Gastroesophageal sphincter (tissue), 4 donors: ENCODE results near the gene LILRB4. TPM values are rescaled to one million over a fixed set of nuclear protein-coding genes. Genes with fewer than 3 reads are reported as not detected.

Experiments
- ATAC-seq: fragments of 150-250 bp; one replicate; pipeline ENCODE4 v1.9.1; 2016; ENCODE audit warnings: mild to moderate bottlenecking, moderate library complexity
- H3K27ac ChIP-seq, 4 donors: fragments of 200-600 bp; sonication (generic) in 3 of 4; 1 replicate in 3 of 4; 2 replicates in 1 of 4; pipeline ENCODE4 v1.5.1; 2016 to 2019
- H3K27me3 ChIP-seq: fragments of 200-600 bp; sonication (generic); one replicate; pipeline ENCODE4 v1.5.1; 2019
- H3K36me3 ChIP-seq, 2 donors: fragments of 200-600 bp; sonication (generic); one replicate each; pipeline ENCODE4 v1.5.1; 2019; ENCODE audit warnings: control low read depth in 1 of 2
- H3K4me1 ChIP-seq, 3 donors: fragments of 200-600 bp; sonication (generic); 1 replicate in 2 of 3; 2 replicates in 1 of 3; pipeline ENCODE4 v1.5.1; 2016 to 2019; ENCODE audit warnings: control low read depth in 2 of 3
- H3K4me3 ChIP-seq, 2 donors: fragments of 200-600 bp; sonication (generic); one replicate each; pipeline ENCODE4 v1.5.1; 2019; ENCODE audit warnings: mild to moderate bottlenecking in 1 of 2, moderate library complexity in 1 of 2
- H3K9me3 ChIP-seq, 3 donors: fragments of 200-600 bp; sonication (generic); one replicate each; pipeline ENCODE4 v1.5.1; 2017 to 2019; ENCODE audit warnings: control low read depth in 2 of 3
- CTCF ChIP-seq, 4 experiments: fragments of 200-600 bp in 2 of 4; fragments of 450-650 bp in 2 of 4; sonication (generic) in 1 of 4; IDR thresholded peaks; one replicate each; pipeline ENCODE4 v1.5.1; 2017 to 2019; ENCODE audit warnings: antibody characterized with exemption in 4 of 4, mild to moderate bottlenecking in 2 of 4, moderate library complexity in 2 of 4
- EP300 ChIP-seq: sonication (generic); formaldehyde crosslinking; IDR thresholded peaks from one replicate; pipeline ENCODE4 v1.6.1; 2017; ENCODE audit warnings: antibody characterized with exemption, mild to moderate bottlenecking
- POLR2A ChIP-seq, 2 donors: fragments of 450-650 bp; IDR thresholded peaks; one replicate each; pipeline ENCODE4 v1.6.1; 2017; ENCODE audit warnings: antibody characterized with exemption in 2 of 2, mild to moderate bottlenecking in 2 of 2, moderate library complexity in 1 of 2
- POLR2AphosphoS5 ChIP-seq: sonication (generic); formaldehyde crosslinking; IDR thresholded peaks from one replicate; pipeline ENCODE4 v1.6.1; 2017; ENCODE audit warnings: antibody characterized with exemption
- WGBS, 2 donors: methylation state at CpG; one replicate each; pipeline ENCODE4 v1.1.5; 2018; ENCODE audit warnings: low coverage in 1 of 2; 5-methylcytosine and 5-hydroxymethylcytosine counted together
- total RNA-seq, 4 donors: library from RNA; depleted of rRNA; stranded (reverse); fragments of >200 nt; gene quantifications; one replicate each; pipeline ENCODE4 v1.1.0, GENCODE V29; 2016

The LILRB4 gene
- total RNA-seq, 4 donors from 2014 or later = 0.77 to 14.3 (median 2.5) TPM

- no peaks in the 10 kb centered on the region for H3K4me1 ChIP-seq
- no peak for ATAC-seq
- WGBS, 2 donors = 65 to 70% methylated on average over 10 of the region's 14 CpGs
- no peaks in the 10 kb centered on the region for H3K36me3 ChIP-seq
- no peaks in the 10 kb centered on the region for H3K9me3 ChIP-seq
- no peak for TF ChIP-seq POLR2AphosphoS5
- no peak for TF ChIP-seq EP300
- TF ChIP-seq CTCF (IDR thresholded peaks at IDR 0.05) = no peak
- TF ChIP-seq POLR2A (IDR thresholded peaks at IDR 0.05) = no peak
- no peak overlapping the region for H3K4me3 ChIP-seq
- peaks cover 44% of the 10 kb centered on the region for H3K27me3 ChIP-seq
- no peak overlapping the region for H3K27ac ChIP-seq
Observed at GRCh38 chr19:54654447-54655321, 8.1 kb upstream of the LILRB4 start.

GRCh38 chr19:54659300-54659699, 3.5 kb upstream of the LILRB4 start:
- H3K27me3 ChIP-seq = peaks cover 34% of the 10 kb centered on the region
- H3K9me3 ChIP-seq = no peaks in the 10 kb centered on the region
- ATAC-seq = no peak
- H3K27ac ChIP-seq = no peak overlapping the region
- H3K4me3 ChIP-seq = no peak overlapping the region
- TF ChIP-seq POLR2A (IDR thresholded peaks at IDR 0.05) (no peak), CTCF (IDR thresholded peaks at IDR 0.05) (no peak), EP300 (no peak), POLR2AphosphoS5 (no peak)
- H3K36me3 ChIP-seq = no peaks in the 10 kb centered on the region
- no peaks in the 10 kb centered on the region for H3K4me1 ChIP-seq
- 68 to 73% methylated on average over 5 to 6 of the region's 6 CpGs for WGBS, 2 donors

GRCh38 chr19:54660306-54660705, 2.5 kb upstream of the LILRB4 start:
- WGBS, 2 donors = 83 to 87% methylated on average over 1 to 4 of the region's 5 CpGs
- Histone ChIP-seq H3K27me3 (peaks cover 34% of the 10 kb centered on the region), H3K36me3 (no peaks in the 10 kb centered on the region), H3K9me3 (peaks cover 0 to under 1% (median 0%) of the 10 kb centered on the region in 3 donors), H3K4me1 (no peaks in the 10 kb centered on the region), H3K27ac (no peak overlapping the region), H3K4me3 (no peak overlapping the region)
- ATAC-seq = no peak
- TF ChIP-seq POLR2AphosphoS5 (no peak), POLR2A (IDR thresholded peaks at IDR 0.05) (no peak), EP300 (no peak), CTCF (IDR thresholded peaks at IDR 0.05) (no peak)

GRCh38 chr19:54660964-54661363, 1.8 kb upstream of the LILRB4 start:
- H3K27me3 ChIP-seq = peaks cover 37% of the 10 kb centered on the region
- ATAC-seq = no peak
- no peak overlapping the region for H3K4me3 ChIP-seq
- peaks cover 0 to 7% (median 0%) of the 10 kb centered on the region in 3 donors for H3K9me3 ChIP-seq
- H3K36me3 ChIP-seq = no peaks in the 10 kb centered on the region
- no peaks in the 10 kb centered on the region for H3K4me1 ChIP-seq
- TF ChIP-seq EP300 = no peak
- TF ChIP-seq POLR2AphosphoS5 = no peak
- TF ChIP-seq CTCF (IDR thresholded peaks at IDR 0.05) = no peak
- TF ChIP-seq POLR2A (IDR thresholded peaks at IDR 0.05) = no peak
- 81 to 85% methylated on average over 3 to 4 of the region's 6 CpGs for WGBS, 2 donors
- H3K27ac ChIP-seq = no peak overlapping the region
